Liver (tissue), 9 donors: Measurements from ENCODE around the gene PEX14. TPM values are rescaled to one million over a fixed set of nuclear protein-coding genes. Genes with fewer than 3 reads are reported as not detected.

Source experiments
- DNase-seq: peaks from one replicate; pipeline ENCODE4 v3.0.0-alpha.2; 2017; ENCODE audit warnings: low spot score
- H3K27ac ChIP-seq, 2 donors: one replicate each; pipeline ENCODE4 v1.7.0; 2013; ENCODE audit warnings: inconsistent platforms in 2 of 2, low read length in 2 of 2, control low read depth in 1 of 2, low read depth in 1 of 2, mild to moderate bottlenecking in 1 of 2
- H3K27me3 ChIP-seq, 4 donors: one replicate each; pipeline versions ENCODE4 v1.6.1 to v1.7.0; 2013; ENCODE audit warnings: low read length in 3 of 4, inconsistent platforms in 1 of 4, mild to moderate bottlenecking in 1 of 4, moderate library complexity in 1 of 4; ENCODE audit not compliant: control insufficient read depth in 4 of 4, insufficient read depth in 4 of 4
- H3K36me3 ChIP-seq, 4 donors: one replicate each; pipeline versions ENCODE4 v1.6.1 to v1.7.0; 2013; ENCODE audit warnings: low read length in 3 of 4, mild to moderate bottlenecking in 3 of 4, low read depth in 1 of 4, moderate library complexity in 1 of 4; ENCODE audit not compliant: control insufficient read depth in 4 of 4, insufficient read depth in 3 of 4
- H3K4me1 ChIP-seq, 4 donors: one replicate each; pipeline versions ENCODE4 v1.6.1 to v1.7.0; 2013; ENCODE audit warnings: low read length in 3 of 4, mild to moderate bottlenecking in 3 of 4, moderate library complexity in 1 of 4; ENCODE audit not compliant: control insufficient read depth in 4 of 4, insufficient read depth in 4 of 4
- H3K4me3 ChIP-seq, 3 donors: one replicate each; pipeline versions ENCODE4 v1.6.1 to v1.7.0; 2013; ENCODE audit warnings: low read length in 3 of 3, control low read depth in 1 of 3, low read depth in 1 of 3, mild to moderate bottlenecking in 1 of 3
- H3K9ac ChIP-seq, 2 donors: one replicate each; pipeline ENCODE4 v1.7.0; 2013; ENCODE audit warnings: low read length in 2 of 2, mild to moderate bottlenecking in 2 of 2, moderate library complexity in 2 of 2, control low read depth in 1 of 2, low read depth in 1 of 2
- H3K9me3 ChIP-seq, 4 donors: one replicate each; pipeline versions ENCODE4 v1.6.1 to v1.7.0; 2013; ENCODE audit warnings: low read length in 3 of 4; ENCODE audit not compliant: control insufficient read depth in 4 of 4
- EGR1 ChIP-seq, 2 donors: IDR thresholded peaks; 2 replicates each; pipeline ENCODE4 v1.6.1; 2016 to 2018; ENCODE audit warnings: antibody characterized with exemption in 2 of 2, low read depth in 2 of 2
- FOXA1 ChIP-seq: IDR thresholded peaks from 2 replicates; pipeline ENCODE4 v1.6.1; 2016; ENCODE audit warnings: antibody characterized with exemption
- FOXA2 ChIP-seq: IDR thresholded peaks from 2 replicates; pipeline ENCODE4 v1.6.1; 2016; ENCODE audit warnings: antibody characterized with exemption
- GABPA ChIP-seq, 2 donors: IDR thresholded peaks in 1 of 2; conservative IDR thresholded peaks in 1 of 2; 2 replicates each; pipeline ENCODE4 v1.6.1; 2016; ENCODE audit warnings: antibody characterized with exemption in 2 of 2, mild to moderate bottlenecking in 1 of 2, moderate library complexity in 1 of 2
- HNF4A ChIP-seq, 2 donors: conservative IDR thresholded peaks; 2 replicates each; pipeline ENCODE4 v1.6.1; 2016; ENCODE audit warnings: antibody characterized with exemption in 2 of 2, mild to moderate bottlenecking in 2 of 2
- HNF4G ChIP-seq: IDR thresholded peaks from 2 replicates; pipeline ENCODE4 v1.6.1; 2016; ENCODE audit warnings: antibody characterized with exemption
- JUND ChIP-seq, 2 donors: IDR thresholded peaks; 2 replicates each; pipeline ENCODE4 v1.6.1; 2016; ENCODE audit warnings: antibody characterized with exemption in 2 of 2
- NR2F2 ChIP-seq: IDR thresholded peaks from 2 replicates; pipeline ENCODE4 v1.6.1; 2016; ENCODE audit warnings: antibody characterized with exemption
- RAD21 ChIP-seq, 2 donors: IDR thresholded peaks; 2 replicates each; pipeline ENCODE4 v1.6.1; 2016; ENCODE audit warnings: antibody characterized with exemption in 2 of 2, mild to moderate bottlenecking in 2 of 2
- RXRA ChIP-seq, 2 donors: IDR thresholded peaks; 2 replicates each; pipeline ENCODE4 v1.6.1; 2017 to 2018; ENCODE audit warnings: antibody characterized with exemption in 2 of 2, mild to moderate bottlenecking in 1 of 2
- SP1 ChIP-seq: IDR thresholded peaks from 2 replicates; pipeline ENCODE4 v1.6.1; 2018; ENCODE audit warnings: antibody characterized with exemption, mild to moderate bottlenecking
- TAF1 ChIP-seq: conservative IDR thresholded peaks from 2 replicates; pipeline ENCODE4 v1.6.1; 2016; ENCODE audit warnings: antibody characterized with exemption, mild to moderate bottlenecking
- YY1 ChIP-seq: IDR thresholded peaks from 2 replicates; pipeline ENCODE4 v1.6.1; 2016; ENCODE audit warnings: antibody characterized with exemption, mild to moderate bottlenecking
- WGBS: extraction: QIAGEN DNeasy Blood & Tissue Kit; methylation state at CpG from one replicate; pipeline ENCODE4 v1.1.7; 2013; 5-methylcytosine and 5-hydroxymethylcytosine counted together
- polyA plus RNA-seq, 2 donors: library from polyadenylated mRNA; stranded (reverse) in 1 of 2; unstranded in 1 of 2; fragments of 200-250 nt in 1 of 2; fragments of >200 nt in 1 of 2; fragmentation: Nextera tagmentation in 1 of 2; extraction: Ambion mirVana in 1 of 2; gene quantifications; one replicate each; pipeline versions ENCODE4 v1.2.1 to v1.2.3, GENCODE V29; 2013 to 2015
- total RNA-seq, 2 donors: library from RNA; depleted of rRNA; stranded (reverse); fragments of >200 nt; gene quantifications; one replicate each; pipeline ENCODE4 v1.2.3, GENCODE V29; 2014
- TF ChIP-seq, protein P1 (sequence below): fragments of 150-350 bp; IDR thresholded peaks from 2 replicates; pipeline ENCODE4 v1.5.1; 2017; ENCODE audit warnings: improper control_type of control experiment, low read depth, low read length; ENCODE audit not compliant: missing input control
- TF ChIP-seq, protein P2 (sequence below): IDR thresholded peaks from 2 replicates; pipeline ENCODE4 v1.6.1; 2016; ENCODE audit warnings: antibody characterized with exemption, mild to moderate bottlenecking
- TF ChIP-seq, protein P3 (sequence below): IDR thresholded peaks from 2 replicates; pipeline ENCODE4 v1.6.1; 2016; ENCODE audit warnings: antibody characterized with exemption
- TF ChIP-seq, protein P4 (sequence below): IDR thresholded peaks from 2 replicates; pipeline ENCODE4 v1.6.1; 2016; ENCODE audit warnings: antibody characterized with exemption
- TF ChIP-seq, protein P5 (sequence below): IDR thresholded peaks from 2 replicates; pipeline ENCODE4 v1.6.1; 2016; ENCODE audit warnings: antibody characterized with exemption
- donor health status: healthy.
- donor health status: healthy.
- donor health status: healthy.
- donor health status: healthy.
- donor health status: healthy.

PEX14 gene
- total and polyA plus RNA-seq, 4 donors: 7.1 to 16.1 (median 11.7) TPM

DNA sequence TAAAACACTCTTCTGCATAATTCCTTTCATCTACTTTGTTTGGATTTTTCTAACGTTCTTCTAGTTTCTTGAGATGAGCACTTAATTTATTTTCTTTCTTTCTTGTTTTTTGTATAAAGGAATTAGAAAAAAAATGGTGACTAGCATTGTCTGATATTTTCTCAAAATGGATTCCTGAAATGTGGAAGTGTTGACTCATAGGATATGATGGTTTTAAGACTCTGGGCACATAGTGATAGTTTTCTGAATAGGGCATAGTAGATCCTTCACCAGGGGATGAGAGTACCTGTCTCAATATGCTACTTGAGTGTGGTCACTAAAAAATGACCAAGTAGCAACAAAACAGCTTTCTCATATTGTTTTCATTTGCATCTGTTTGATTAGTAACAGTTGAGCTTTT lies 100.9 kb downstream of the PEX14 start:
- H3K9ac ChIP-seq: no peak overlapping the region
- TF ChIP-seq, protein P1, sequence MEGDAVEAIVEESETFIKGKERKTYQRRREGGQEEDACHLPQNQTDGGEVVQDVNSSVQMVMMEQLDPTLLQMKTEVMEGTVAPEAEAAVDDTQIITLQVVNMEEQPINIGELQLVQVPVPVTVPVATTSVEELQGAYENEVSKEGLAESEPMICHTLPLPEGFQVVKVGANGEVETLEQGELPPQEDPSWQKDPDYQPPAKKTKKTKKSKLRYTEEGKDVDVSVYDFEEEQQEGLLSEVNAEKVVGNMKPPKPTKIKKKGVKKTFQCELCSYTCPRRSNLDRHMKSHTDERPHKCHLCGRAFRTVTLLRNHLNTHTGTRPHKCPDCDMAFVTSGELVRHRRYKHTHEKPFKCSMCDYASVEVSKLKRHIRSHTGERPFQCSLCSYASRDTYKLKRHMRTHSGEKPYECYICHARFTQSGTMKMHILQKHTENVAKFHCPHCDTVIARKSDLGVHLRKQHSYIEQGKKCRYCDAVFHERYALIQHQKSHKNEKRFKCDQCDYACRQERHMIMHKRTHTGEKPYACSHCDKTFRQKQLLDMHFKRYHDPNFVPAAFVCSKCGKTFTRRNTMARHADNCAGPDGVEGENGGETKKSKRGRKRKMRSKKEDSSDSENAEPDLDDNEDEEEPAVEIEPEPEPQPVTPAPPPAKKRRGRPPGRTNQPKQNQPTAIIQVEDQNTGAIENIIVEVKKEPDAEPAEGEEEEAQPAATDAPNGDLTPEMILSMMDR: no peak
- TF ChIP-seq, protein P2, sequence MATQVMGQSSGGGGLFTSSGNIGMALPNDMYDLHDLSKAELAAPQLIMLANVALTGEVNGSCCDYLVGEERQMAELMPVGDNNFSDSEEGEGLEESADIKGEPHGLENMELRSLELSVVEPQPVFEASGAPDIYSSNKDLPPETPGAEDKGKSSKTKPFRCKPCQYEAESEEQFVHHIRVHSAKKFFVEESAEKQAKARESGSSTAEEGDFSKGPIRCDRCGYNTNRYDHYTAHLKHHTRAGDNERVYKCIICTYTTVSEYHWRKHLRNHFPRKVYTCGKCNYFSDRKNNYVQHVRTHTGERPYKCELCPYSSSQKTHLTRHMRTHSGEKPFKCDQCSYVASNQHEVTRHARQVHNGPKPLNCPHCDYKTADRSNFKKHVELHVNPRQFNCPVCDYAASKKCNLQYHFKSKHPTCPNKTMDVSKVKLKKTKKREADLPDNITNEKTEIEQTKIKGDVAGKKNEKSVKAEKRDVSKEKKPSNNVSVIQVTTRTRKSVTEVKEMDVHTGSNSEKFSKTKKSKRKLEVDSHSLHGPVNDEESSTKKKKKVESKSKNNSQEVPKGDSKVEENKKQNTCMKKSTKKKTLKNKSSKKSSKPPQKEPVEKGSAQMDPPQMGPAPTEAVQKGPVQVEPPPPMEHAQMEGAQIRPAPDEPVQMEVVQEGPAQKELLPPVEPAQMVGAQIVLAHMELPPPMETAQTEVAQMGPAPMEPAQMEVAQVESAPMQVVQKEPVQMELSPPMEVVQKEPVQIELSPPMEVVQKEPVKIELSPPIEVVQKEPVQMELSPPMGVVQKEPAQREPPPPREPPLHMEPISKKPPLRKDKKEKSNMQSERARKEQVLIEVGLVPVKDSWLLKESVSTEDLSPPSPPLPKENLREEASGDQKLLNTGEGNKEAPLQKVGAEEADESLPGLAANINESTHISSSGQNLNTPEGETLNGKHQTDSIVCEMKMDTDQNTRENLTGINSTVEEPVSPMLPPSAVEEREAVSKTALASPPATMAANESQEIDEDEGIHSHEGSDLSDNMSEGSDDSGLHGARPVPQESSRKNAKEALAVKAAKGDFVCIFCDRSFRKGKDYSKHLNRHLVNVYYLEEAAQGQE: no peak
- TF ChIP-seq EGR1 (IDR thresholded peaks at IDR 0.05; ENCODE audit: low read depth in 2 of 2): no peak
- no peak for TF ChIP-seq FOXA1
- no peak for TF ChIP-seq HNF4A (conservative IDR thresholded peaks at IDR 0.05)
- TF ChIP-seq SP1: no peak
- no peak for TF ChIP-seq NR2F2
- TF ChIP-seq, protein P3, sequence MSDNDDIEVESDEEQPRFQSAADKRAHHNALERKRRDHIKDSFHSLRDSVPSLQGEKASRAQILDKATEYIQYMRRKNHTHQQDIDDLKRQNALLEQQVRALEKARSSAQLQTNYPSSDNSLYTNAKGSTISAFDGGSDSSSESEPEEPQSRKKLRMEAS: no peak
- TF ChIP-seq, protein P4, sequence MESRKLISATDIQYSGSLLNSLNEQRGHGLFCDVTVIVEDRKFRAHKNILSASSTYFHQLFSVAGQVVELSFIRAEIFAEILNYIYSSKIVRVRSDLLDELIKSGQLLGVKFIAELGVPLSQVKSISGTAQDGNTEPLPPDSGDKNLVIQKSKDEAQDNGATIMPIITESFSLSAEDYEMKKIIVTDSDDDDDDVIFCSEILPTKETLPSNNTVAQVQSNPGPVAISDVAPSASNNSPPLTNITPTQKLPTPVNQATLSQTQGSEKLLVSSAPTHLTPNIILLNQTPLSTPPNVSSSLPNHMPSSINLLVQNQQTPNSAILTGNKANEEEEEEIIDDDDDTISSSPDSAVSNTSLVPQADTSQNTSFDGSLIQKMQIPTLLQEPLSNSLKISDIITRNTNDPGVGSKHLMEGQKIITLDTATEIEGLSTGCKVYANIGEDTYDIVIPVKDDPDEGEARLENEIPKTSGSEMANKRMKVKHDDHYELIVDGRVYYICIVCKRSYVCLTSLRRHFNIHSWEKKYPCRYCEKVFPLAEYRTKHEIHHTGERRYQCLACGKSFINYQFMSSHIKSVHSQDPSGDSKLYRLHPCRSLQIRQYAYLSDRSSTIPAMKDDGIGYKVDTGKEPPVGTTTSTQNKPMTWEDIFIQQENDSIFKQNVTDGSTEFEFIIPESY: no peak
- TF ChIP-seq RAD21 (IDR thresholded peaks at IDR 0.05): no peak
- no peak for TF ChIP-seq HNF4G
- no peak for TF ChIP-seq GABPA (IDR thresholded peaks at IDR 0.05 in 1 of 2, conservative IDR thresholded peaks at IDR 0.05 in 1 of 2)
- TF ChIP-seq RXRA (IDR thresholded peaks at IDR 0.05): no peak
- no peak for TF ChIP-seq JUND (IDR thresholded peaks at IDR 0.05)
- no peak for TF ChIP-seq TAF1
- TF ChIP-seq, protein P5, sequence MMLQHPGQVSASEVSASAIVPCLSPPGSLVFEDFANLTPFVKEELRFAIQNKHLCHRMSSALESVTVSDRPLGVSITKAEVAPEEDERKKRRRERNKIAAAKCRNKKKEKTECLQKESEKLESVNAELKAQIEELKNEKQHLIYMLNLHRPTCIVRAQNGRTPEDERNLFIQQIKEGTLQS: no peak
- no peak for TF ChIP-seq YY1
- TF ChIP-seq FOXA2: no peak
- WGBS: 88% methylated on average over 1 of the region's 1 CpG

More for the DNA sequence above, 100.9 kb downstream of the PEX14 start:
- no peaks in the 10 kb centered on the region for H3K27me3 ChIP-seq
- no peak overlapping the region for H3K27ac ChIP-seq
- H3K36me3 ChIP-seq: no peaks in the 10 kb centered on the region
- no peaks in the 10 kb centered on the region for H3K9me3 ChIP-seq
- no peak overlapping the region for H3K4me3 ChIP-seq
- no peak for DNase-seq
- peaks cover 0 to 6% (median 5%) of the 10 kb centered on the region in 4 donors for H3K4me1 ChIP-seq
